Fibroblast of lung (primary cell): ENCODE measurements around the gene HAPLN1.

ENCODE experiments used
- EZH2 ChIP-seq: IDR thresholded peaks from 2 replicates; pipeline ENCODE4 v1.5.1; 2012; ENCODE audit warnings: low read length, control low read depth, mild to moderate bottlenecking; ENCODE audit errors: missing control alignments
- TF ChIP-seq, protein P1 (sequence below), 2 donors: IDR thresholded peaks in 1 of 2; conservative IDR thresholded peaks in 1 of 2; 1 replicate in 1 of 2; 2 replicates in 1 of 2; pipeline ENCODE4 v1.5.1; 2011 to 2012; ENCODE audit warnings: low read length in 2 of 2, control low read depth in 1 of 2, inconsistent platforms in 1 of 2, low read depth in 1 of 2, mild to moderate bottlenecking in 1 of 2

GRCh38 chr5:83614841-83615240, 105.8 kb downstream of the HAPLN1 start:
- TF ChIP-seq, protein P1, sequence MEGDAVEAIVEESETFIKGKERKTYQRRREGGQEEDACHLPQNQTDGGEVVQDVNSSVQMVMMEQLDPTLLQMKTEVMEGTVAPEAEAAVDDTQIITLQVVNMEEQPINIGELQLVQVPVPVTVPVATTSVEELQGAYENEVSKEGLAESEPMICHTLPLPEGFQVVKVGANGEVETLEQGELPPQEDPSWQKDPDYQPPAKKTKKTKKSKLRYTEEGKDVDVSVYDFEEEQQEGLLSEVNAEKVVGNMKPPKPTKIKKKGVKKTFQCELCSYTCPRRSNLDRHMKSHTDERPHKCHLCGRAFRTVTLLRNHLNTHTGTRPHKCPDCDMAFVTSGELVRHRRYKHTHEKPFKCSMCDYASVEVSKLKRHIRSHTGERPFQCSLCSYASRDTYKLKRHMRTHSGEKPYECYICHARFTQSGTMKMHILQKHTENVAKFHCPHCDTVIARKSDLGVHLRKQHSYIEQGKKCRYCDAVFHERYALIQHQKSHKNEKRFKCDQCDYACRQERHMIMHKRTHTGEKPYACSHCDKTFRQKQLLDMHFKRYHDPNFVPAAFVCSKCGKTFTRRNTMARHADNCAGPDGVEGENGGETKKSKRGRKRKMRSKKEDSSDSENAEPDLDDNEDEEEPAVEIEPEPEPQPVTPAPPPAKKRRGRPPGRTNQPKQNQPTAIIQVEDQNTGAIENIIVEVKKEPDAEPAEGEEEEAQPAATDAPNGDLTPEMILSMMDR (conservative IDR thresholded peaks at IDR 0.05 in 1 of 2, IDR thresholded peaks at IDR 0.05 in 1 of 2; ENCODE audit: low read depth in 1 of 2, low read length in 2 of 2), result no peak
- TF ChIP-seq EZH2, result no peak
